ENCODE data around the gene TRIO.

TRIO gene

GRCh38 chr5:14211818-14212803 lies 69.0 kb downstream of the TRIO start:
- no peaks in the 10 kb centered on the region for H3K9me3 ChIP-seq (ENCODE audit: control insufficient read depth in 2 of 2, low read length in 2 of 2)
- H3K36me3 ChIP-seq (ENCODE audit: control insufficient read depth in 2 of 2, insufficient read depth in 2 of 2, low read length in 2 of 2) = no peaks in the 10 kb centered on the region
- H3K4me1 ChIP-seq (ENCODE audit: control insufficient read depth in 2 of 2, insufficient read depth in 2 of 2, low read length in 2 of 2) = peaks cover 70 to 82% of the 10 kb centered on the region in 2 donors
- peak overlapping the region; percentile 69 to 89 for H3K27ac ChIP-seq (ENCODE audit: low read depth in 2 of 2, low read length in 2 of 2)
- no peaks in the 10 kb centered on the region for H3K27me3 ChIP-seq (ENCODE audit: control insufficient read depth in 2 of 2, insufficient read depth in 2 of 2, low read length in 2 of 2)
- peak overlapping the region; percentile 35 to 60 for H3K9ac ChIP-seq (ENCODE audit: low read depth in 1 of 2, low read length in 2 of 2)
- H3K4me3 ChIP-seq (ENCODE audit: low read length in 2 of 2) = peak overlapping the region; percentile 41 to 46

- no peaks in the 10 kb centered on the region for H3K27me3 ChIP-seq (ENCODE audit: control insufficient read depth in 2 of 2, insufficient read depth in 2 of 2, low read length in 2 of 2)
- peaks cover 70 to 86% of the 10 kb centered on the region in 2 donors for H3K4me1 ChIP-seq (ENCODE audit: control insufficient read depth in 2 of 2, insufficient read depth in 2 of 2, low read length in 2 of 2)
- no peaks in the 10 kb centered on the region for H3K36me3 ChIP-seq (ENCODE audit: control insufficient read depth in 2 of 2, insufficient read depth in 2 of 2, low read length in 2 of 2)
- H3K27ac ChIP-seq (ENCODE audit: low read depth in 2 of 2, low read length in 2 of 2) = peak overlapping the region; percentile 69 to 89
- peak overlapping the region in 1 of 2 donors; percentile 41 for H3K4me3 ChIP-seq (ENCODE audit: low read length in 2 of 2)
- no peaks in the 10 kb centered on the region for H3K9me3 ChIP-seq (ENCODE audit: control insufficient read depth in 2 of 2, low read length in 2 of 2)
- H3K9ac ChIP-seq (ENCODE audit: low read depth in 1 of 2, low read length in 2 of 2) = peak overlapping the region; percentile 35 to 60
These were observed 69.7 kb downstream of the TRIO start for GRCh38 chr5:14212838-14213237.

- Histone ChIP-seq H3K27ac (ENCODE audit: low read depth in 2 of 2, low read length in 2 of 2) (peak overlapping the region; percentile 78 to 89), H3K27me3 (ENCODE audit: control insufficient read depth in 2 of 2, insufficient read depth in 2 of 2, low read length in 2 of 2) (no peaks in the 10 kb centered on the region), H3K4me3 (ENCODE audit: low read length in 2 of 2) (peak overlapping the region; percentile 17 to 50), H3K9me3 (ENCODE audit: control insufficient read depth in 2 of 2, low read length in 2 of 2) (no peaks in the 10 kb centered on the region), H3K9ac (ENCODE audit: low read depth in 1 of 2, low read length in 2 of 2) (peak overlapping the region in 1 of 2 donors; percentile 60), H3K36me3 (ENCODE audit: control insufficient read depth in 2 of 2, insufficient read depth in 2 of 2, low read length in 2 of 2) (no peaks in the 10 kb centered on the region), H3K4me1 (ENCODE audit: control insufficient read depth in 2 of 2, insufficient read depth in 2 of 2, low read length in 2 of 2) (peaks cover 70 to 85% of the 10 kb centered on the region in 2 donors)
These were observed 70.1 kb downstream of the TRIO start for GRCh38 chr5:14213253-14213652.

- Histone ChIP-seq H3K4me1 (ENCODE audit: control insufficient read depth in 2 of 2, insufficient read depth in 2 of 2, low read length in 2 of 2) (peaks cover 70 to 85% of the 10 kb centered on the region in 2 donors), H3K27me3 (ENCODE audit: control insufficient read depth in 2 of 2, insufficient read depth in 2 of 2, low read length in 2 of 2) (no peaks in the 10 kb centered on the region), H3K4me3 (ENCODE audit: low read length in 2 of 2) (peak overlapping the region; percentile 17 to 50), H3K9ac (ENCODE audit: low read depth in 1 of 2, low read length in 2 of 2) (peak overlapping the region; percentile 16 to 29), H3K9me3 (ENCODE audit: control insufficient read depth in 2 of 2, low read length in 2 of 2) (no peaks in the 10 kb centered on the region), H3K36me3 (ENCODE audit: control insufficient read depth in 2 of 2, insufficient read depth in 2 of 2, low read length in 2 of 2) (no peaks in the 10 kb centered on the region), H3K27ac (ENCODE audit: low read depth in 2 of 2, low read length in 2 of 2) (peak overlapping the region; percentile 78 to 89)
These were observed 70.9 kb downstream of the TRIO start for GRCh38 chr5:14213813-14214585.

- Histone ChIP-seq H3K9me3 (ENCODE audit: control insufficient read depth in 2 of 2, low read length in 2 of 2) (no peaks in the 10 kb centered on the region), H3K4me3 (ENCODE audit: low read length in 2 of 2) (no peak overlapping the region), H3K36me3 (ENCODE audit: control insufficient read depth in 2 of 2, insufficient read depth in 2 of 2, low read length in 2 of 2) (no peaks in the 10 kb centered on the region), H3K9ac (ENCODE audit: low read depth in 1 of 2, low read length in 2 of 2) (no peak overlapping the region), H3K27me3 (ENCODE audit: control insufficient read depth in 2 of 2, insufficient read depth in 2 of 2, low read length in 2 of 2) (no peaks in the 10 kb centered on the region), H3K27ac (ENCODE audit: low read depth in 2 of 2, low read length in 2 of 2) (no peak overlapping the region), H3K4me1 (ENCODE audit: control insufficient read depth in 2 of 2, insufficient read depth in 2 of 2, low read length in 2 of 2) (peaks cover 62 to 84% of the 10 kb centered on the region in 2 donors)
These were observed 72.8 kb downstream of the TRIO start for GRCh38 chr5:14215901-14216300.

- Histone ChIP-seq H3K27ac (ENCODE audit: low read depth in 2 of 2, low read length in 2 of 2) (no peak overlapping the region), H3K9me3 (ENCODE audit: control insufficient read depth in 2 of 2, low read length in 2 of 2) (no peaks in the 10 kb centered on the region), H3K9ac (ENCODE audit: low read depth in 1 of 2, low read length in 2 of 2) (no peak overlapping the region), H3K4me3 (ENCODE audit: low read length in 2 of 2) (no peak overlapping the region), H3K4me1 (ENCODE audit: control insufficient read depth in 2 of 2, insufficient read depth in 2 of 2, low read length in 2 of 2) (peaks cover 59 to 82% of the 10 kb centered on the region in 2 donors), H3K27me3 (ENCODE audit: control insufficient read depth in 2 of 2, insufficient read depth in 2 of 2, low read length in 2 of 2) (no peaks in the 10 kb centered on the region), H3K36me3 (ENCODE audit: control insufficient read depth in 2 of 2, insufficient read depth in 2 of 2, low read length in 2 of 2) (no peaks in the 10 kb centered on the region)
These were observed 73.2 kb downstream of the TRIO start for GRCh38 chr5:14216372-14216771.

GRCh38 chr5:14216902-14217301 lies 73.8 kb downstream of the TRIO start:
- Histone ChIP-seq H3K4me3 (ENCODE audit: low read length in 2 of 2) (peak overlapping the region in 1 of 2 donors; percentile 8), H3K36me3 (ENCODE audit: control insufficient read depth in 2 of 2, insufficient read depth in 2 of 2, low read length in 2 of 2) (no peaks in the 10 kb centered on the region), H3K27me3 (ENCODE audit: control insufficient read depth in 2 of 2, insufficient read depth in 2 of 2, low read length in 2 of 2) (no peaks in the 10 kb centered on the region), H3K9me3 (ENCODE audit: control insufficient read depth in 2 of 2, low read length in 2 of 2) (no peaks in the 10 kb centered on the region), H3K9ac (ENCODE audit: low read depth in 1 of 2, low read length in 2 of 2) (peak overlapping the region; percentile 5 to 43), H3K27ac (ENCODE audit: low read depth in 2 of 2, low read length in 2 of 2) (peak overlapping the region; percentile 26 to 49), H3K4me1 (ENCODE audit: control insufficient read depth in 2 of 2, insufficient read depth in 2 of 2, low read length in 2 of 2) (peaks cover 59 to 81% of the 10 kb centered on the region in 2 donors)

- peak overlapping the region; percentile 5 to 43 for H3K9ac ChIP-seq (ENCODE audit: low read depth in 1 of 2, low read length in 2 of 2)
- H3K9me3 ChIP-seq (ENCODE audit: control insufficient read depth in 2 of 2, low read length in 2 of 2) = no peaks in the 10 kb centered on the region
- no peaks in the 10 kb centered on the region for H3K27me3 ChIP-seq (ENCODE audit: control insufficient read depth in 2 of 2, insufficient read depth in 2 of 2, low read length in 2 of 2)
- H3K36me3 ChIP-seq (ENCODE audit: control insufficient read depth in 2 of 2, insufficient read depth in 2 of 2, low read length in 2 of 2) = no peaks in the 10 kb centered on the region
- H3K4me1 ChIP-seq (ENCODE audit: control insufficient read depth in 2 of 2, insufficient read depth in 2 of 2, low read length in 2 of 2) = peaks cover 55 to 74% of the 10 kb centered on the region in 2 donors
- peak overlapping the region; percentile 26 to 49 for H3K27ac ChIP-seq (ENCODE audit: low read depth in 2 of 2, low read length in 2 of 2)
- no peak overlapping the region for H3K4me3 ChIP-seq (ENCODE audit: low read length in 2 of 2)
These were observed 74.4 kb downstream of the TRIO start for GRCh38 chr5:14217587-14217986.

- peak overlapping the region; percentile 68 to 78 for H3K27ac ChIP-seq (ENCODE audit: low read depth in 2 of 2, low read length in 2 of 2)
- no peak overlapping the region for H3K9ac ChIP-seq (ENCODE audit: low read depth in 1 of 2, low read length in 2 of 2)
- H3K27me3 ChIP-seq (ENCODE audit: control insufficient read depth in 2 of 2, insufficient read depth in 2 of 2, low read length in 2 of 2) = no peaks in the 10 kb centered on the region
- H3K36me3 ChIP-seq (ENCODE audit: control insufficient read depth in 2 of 2, insufficient read depth in 2 of 2, low read length in 2 of 2) = no peaks in the 10 kb centered on the region
- H3K9me3 ChIP-seq (ENCODE audit: control insufficient read depth in 2 of 2, low read length in 2 of 2) = no peaks in the 10 kb centered on the region
- H3K4me1 ChIP-seq (ENCODE audit: control insufficient read depth in 2 of 2, insufficient read depth in 2 of 2, low read length in 2 of 2) = peaks cover 51 to 70% of the 10 kb centered on the region in 2 donors
- H3K4me3 ChIP-seq (ENCODE audit: low read length in 2 of 2) = no peak overlapping the region
These were observed 74.9 kb downstream of the TRIO start for GRCh38 chr5:14218011-14218410.

GRCh38 chr5:14218480-14218879 lies 75.3 kb downstream of the TRIO start:
- Histone ChIP-seq H3K4me1 (ENCODE audit: control insufficient read depth in 2 of 2, insufficient read depth in 2 of 2, low read length in 2 of 2) (peaks cover 51 to 69% of the 10 kb centered on the region in 2 donors), H3K9me3 (ENCODE audit: control insufficient read depth in 2 of 2, low read length in 2 of 2) (no peaks in the 10 kb centered on the region), H3K9ac (ENCODE audit: low read depth in 1 of 2, low read length in 2 of 2) (peak overlapping the region; percentile 18 to 51), H3K36me3 (ENCODE audit: control insufficient read depth in 2 of 2, insufficient read depth in 2 of 2, low read length in 2 of 2) (no peaks in the 10 kb centered on the region), H3K27me3 (ENCODE audit: control insufficient read depth in 2 of 2, insufficient read depth in 2 of 2, low read length in 2 of 2) (no peaks in the 10 kb centered on the region), H3K4me3 (ENCODE audit: low read length in 2 of 2) (peak overlapping the region in 1 of 2 donors; percentile 37), H3K27ac (ENCODE audit: low read depth in 2 of 2, low read length in 2 of 2) (peak overlapping the region; percentile 68 to 78)
